IPS-18c (cell line): ENCODE results near the gene XYLB.

ENCODE experiments used
- H3K4me3 ChIP-seq: 2 replicates; pipeline ENCODE4 v1.7.0; 2013; ENCODE audit warnings: low read depth, mild to moderate bottlenecking, low read length, moderate library complexity; ENCODE audit not compliant: insufficient read depth
- H3K9me3 ChIP-seq: one replicate; pipeline ENCODE4 v1.6.1; 2013; ENCODE audit warnings: mild to moderate bottlenecking, low read length, moderate library complexity; ENCODE audit not compliant: control insufficient read depth, insufficient read depth

The XYLB gene

GRCh38 chr3:38374221-38374620 is 27.6 kb downstream of the XYLB start:
- Histone ChIP-seq H3K9me3 (no peaks in the 10 kb centered on the region), H3K4me3 (no peak overlapping the region)

DNA sequence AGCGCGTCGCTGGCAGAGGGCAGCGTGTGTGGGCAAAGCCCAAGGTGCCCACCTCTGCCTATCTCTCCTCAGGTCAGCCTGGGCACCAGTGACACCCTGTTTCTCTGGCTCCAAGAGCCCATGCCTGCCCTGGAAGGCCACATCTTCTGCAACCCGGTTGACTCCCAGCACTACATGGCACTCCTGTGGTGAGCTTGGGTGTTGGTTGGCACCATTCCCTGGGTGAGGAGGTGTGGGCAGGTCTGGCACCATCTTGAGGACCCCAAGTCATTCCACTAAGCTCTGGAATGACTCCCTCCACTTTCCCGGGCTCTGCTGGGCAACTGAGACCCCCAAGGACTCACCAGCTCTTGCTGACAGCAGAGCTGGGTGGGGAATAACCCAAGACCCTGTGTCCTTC is 28.5 kb downstream of the XYLB start:
- no peaks in the 10 kb centered on the region for H3K9me3 ChIP-seq
- no peak overlapping the region for H3K4me3 ChIP-seq

DNA sequence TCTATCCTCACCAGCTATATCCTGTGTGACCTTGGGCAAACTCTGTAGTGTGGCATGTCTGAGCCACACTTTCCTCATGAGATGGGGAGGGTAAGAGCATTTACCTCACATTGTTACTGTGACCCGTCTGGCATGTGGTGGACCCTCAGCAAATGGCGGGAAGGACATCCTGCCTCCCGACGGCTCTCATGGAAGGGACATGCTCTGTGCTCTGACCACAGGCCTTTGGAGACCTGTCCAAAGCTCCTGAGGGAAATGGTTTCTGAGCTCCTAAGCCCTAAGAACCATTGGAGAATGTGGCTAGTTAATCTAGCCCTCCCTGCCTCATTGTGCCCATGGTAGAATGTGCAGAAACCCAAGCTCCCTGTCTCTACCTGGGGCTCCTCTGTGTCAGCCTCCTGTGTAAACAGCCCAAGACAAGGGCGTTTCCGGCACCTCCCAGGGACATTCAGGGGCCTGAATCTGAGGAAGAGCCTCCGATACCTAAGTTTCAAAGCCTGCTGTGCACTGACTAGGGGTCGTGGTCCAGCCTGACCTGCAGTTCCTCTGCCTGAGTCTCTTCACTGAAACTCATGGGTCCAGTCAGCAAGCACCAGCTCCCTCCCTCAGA is 29.0 kb downstream of the XYLB start:
- H3K9me3 ChIP-seq = no peaks in the 10 kb centered on the region
- no peak overlapping the region for H3K4me3 ChIP-seq

GRCh38 chr3:38376098-38376816 is 29.7 kb downstream of the XYLB start:
- Histone ChIP-seq H3K9me3 (no peaks in the 10 kb centered on the region), H3K4me3 (no peak overlapping the region)

DNA sequence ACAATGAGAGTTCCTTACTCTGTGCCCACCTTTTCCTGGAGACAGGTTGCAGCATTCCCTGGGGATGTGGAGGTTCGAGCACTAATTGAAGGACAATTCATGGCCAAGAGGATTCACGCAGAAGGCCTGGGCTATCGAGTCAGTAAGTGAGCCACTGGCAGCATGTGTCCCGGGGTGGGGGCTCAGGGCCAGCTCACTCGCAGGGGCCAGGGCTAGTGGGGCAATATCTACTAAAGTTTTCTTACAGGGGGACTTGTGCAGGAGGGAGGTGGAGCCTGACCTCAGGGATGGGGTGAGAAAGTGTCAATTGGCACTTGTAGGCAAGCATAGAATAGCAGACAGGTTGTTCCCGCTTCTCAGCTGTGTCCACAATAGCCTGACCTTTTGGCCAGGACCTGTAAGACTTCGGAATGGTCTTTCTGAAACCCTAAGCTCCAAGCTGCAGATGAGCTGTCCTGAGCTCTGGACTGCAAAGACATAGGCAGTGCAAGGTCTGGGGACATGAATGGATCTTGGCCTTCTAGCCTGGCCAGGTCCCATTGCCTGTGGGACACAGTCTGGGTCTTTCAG is 32.7 kb downstream of the XYLB start:
- H3K9me3 ChIP-seq = no peaks in the 10 kb centered on the region

GRCh38 chr3:38382506-38383080 is 36.0 kb downstream of the XYLB start:
- peaks cover 2% of the 10 kb centered on the region for H3K9me3 ChIP-seq

More for the DNA sequence above, 32.7 kb downstream of the XYLB start:
- no peak overlapping the region for H3K4me3 ChIP-seq

DNA sequence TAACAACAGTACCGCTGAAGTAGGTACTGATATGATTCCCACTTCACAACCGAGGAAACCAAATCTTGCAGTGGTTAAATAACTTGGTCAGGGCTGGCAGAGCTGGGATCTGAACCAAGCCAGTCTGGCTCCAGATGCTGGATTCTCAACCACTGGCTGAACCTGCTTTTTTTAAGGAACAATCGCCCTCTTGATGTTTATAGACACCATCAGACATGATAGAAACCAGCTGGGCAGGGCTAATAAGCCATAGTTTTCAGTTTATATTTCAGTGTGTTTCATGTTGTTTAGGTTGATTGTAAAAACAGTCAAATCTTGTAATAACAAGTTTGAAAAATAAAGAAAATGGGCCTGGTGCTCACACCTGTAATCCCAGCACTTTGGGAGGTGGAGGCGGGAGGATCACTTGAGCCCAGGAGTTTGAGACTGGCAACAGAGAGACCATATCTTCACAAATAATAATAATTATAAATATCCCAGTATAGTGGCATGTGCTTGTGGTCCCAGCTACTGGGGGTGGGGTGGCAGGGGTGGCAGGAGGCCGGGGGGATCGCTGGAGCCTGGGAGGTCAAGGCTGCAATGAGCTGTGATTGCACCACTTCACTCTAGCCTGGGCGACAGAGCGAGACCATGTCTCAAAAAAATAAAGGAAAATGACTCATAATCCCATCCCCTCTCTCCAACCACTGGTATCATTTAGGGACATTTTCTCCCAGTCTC is 36.7 kb downstream of the XYLB start:
- peaks cover 2% of the 10 kb centered on the region for H3K9me3 ChIP-seq
- no peak overlapping the region for H3K4me3 ChIP-seq

More at GRCh38 chr3:38382506-38383080, 36.0 kb downstream of the XYLB start:
- no peak overlapping the region for H3K4me3 ChIP-seq

GRCh38 chr3:38386992-38387750 is 40.6 kb downstream of the XYLB start:
- peaks cover 2% of the 10 kb centered on the region for H3K9me3 ChIP-seq

DNA sequence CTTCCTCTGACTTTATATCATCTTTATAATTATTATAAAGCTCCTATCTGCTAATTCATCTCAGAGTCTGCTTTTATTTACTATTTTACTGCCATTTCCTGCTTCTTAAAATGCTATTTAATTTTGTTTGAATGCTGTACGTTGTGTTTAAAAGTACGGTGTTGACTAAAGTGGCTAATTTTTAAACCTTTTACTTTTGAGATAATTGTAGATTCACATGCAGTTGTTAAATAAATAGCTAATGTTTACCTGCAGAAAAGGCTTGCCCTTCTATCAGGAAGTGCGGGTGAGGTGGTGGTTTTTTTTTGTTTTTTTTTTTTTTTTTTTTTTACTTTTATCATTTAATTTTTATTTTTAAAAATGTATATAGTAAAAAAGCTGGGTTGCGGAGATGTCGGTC is 41.3 kb downstream of the XYLB start:
- Histone ChIP-seq H3K9me3 (peaks cover 2% of the 10 kb centered on the region), H3K4me3 (no peak overlapping the region)

More at GRCh38 chr3:38386992-38387750, 40.6 kb downstream of the XYLB start:
- no peak overlapping the region for H3K4me3 ChIP-seq

- H3K9me3 ChIP-seq = no peaks in the 10 kb centered on the region
- H3K4me3 ChIP-seq = no peak overlapping the region
Measured at GRCh38 chr3:38392604-38393163, 46.1 kb downstream of the XYLB start.

DNA sequence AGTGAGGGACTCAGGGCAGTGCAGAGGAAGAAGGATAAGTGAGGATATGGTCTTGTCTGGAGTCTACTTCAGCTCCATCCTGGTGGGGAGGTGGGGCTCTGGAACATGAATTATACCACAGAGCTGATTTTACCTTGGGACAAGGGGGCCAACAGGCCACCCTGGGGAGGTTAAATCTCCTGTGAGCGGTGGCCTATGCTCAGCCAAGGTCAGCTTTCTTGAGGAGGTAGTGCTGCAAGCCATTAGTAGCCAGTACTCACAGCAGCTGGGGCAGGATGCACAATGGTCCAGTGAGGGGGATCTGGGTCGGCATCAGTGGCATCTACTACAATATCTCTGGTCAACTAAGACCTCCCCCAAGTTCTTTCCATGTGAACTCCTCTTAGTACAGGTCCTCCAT is 49.7 kb downstream of the XYLB start:
- H3K4me3 ChIP-seq = no peak overlapping the region

DNA sequence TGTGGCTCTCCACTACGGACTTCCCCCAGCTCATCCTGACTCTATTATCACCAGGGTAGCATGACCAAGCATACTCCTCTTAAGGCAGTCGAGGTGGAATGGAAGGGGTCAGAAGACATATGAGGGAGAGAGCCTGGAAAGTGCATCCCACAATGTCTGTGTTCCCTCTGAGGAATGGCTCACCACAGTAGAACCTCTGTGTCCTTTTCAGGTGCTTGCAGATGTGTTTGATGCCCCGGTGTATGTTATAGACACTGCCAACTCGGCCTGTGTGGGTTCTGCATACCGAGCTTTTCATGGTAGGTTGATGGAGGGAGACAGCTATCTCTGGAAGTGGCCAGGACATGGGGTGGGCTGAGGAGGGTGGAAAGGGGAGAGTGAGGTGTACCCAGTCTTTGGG is 50.3 kb downstream of the XYLB start:
- H3K9me3 ChIP-seq = no peaks in the 10 kb centered on the region
- no peak overlapping the region for H3K4me3 ChIP-seq

More for the DNA sequence above, 49.7 kb downstream of the XYLB start:
- H3K9me3 ChIP-seq = no peaks in the 10 kb centered on the region

DNA sequence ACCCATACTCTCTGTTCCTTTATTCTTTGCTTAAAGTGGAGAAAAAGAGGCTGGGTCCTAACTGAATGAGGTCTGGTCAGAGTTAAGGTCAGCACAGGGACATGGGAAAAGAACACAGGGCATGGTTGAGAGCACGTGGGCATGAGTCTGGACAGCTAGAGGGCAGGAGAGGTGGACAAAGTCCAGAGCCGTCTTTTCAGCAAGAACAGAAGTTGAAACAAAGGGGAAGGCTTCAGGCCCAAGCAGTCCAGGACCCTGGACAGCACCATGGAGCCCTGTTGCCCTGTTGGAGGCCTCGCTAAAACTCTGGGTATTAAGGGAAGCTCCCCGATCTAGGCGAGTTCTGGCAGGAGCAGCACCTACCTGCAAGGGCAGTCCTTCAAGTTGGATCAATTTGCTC is 50.7 kb downstream of the XYLB start:
- no peaks in the 10 kb centered on the region for H3K9me3 ChIP-seq
- H3K4me3 ChIP-seq = no peak overlapping the region

DNA sequence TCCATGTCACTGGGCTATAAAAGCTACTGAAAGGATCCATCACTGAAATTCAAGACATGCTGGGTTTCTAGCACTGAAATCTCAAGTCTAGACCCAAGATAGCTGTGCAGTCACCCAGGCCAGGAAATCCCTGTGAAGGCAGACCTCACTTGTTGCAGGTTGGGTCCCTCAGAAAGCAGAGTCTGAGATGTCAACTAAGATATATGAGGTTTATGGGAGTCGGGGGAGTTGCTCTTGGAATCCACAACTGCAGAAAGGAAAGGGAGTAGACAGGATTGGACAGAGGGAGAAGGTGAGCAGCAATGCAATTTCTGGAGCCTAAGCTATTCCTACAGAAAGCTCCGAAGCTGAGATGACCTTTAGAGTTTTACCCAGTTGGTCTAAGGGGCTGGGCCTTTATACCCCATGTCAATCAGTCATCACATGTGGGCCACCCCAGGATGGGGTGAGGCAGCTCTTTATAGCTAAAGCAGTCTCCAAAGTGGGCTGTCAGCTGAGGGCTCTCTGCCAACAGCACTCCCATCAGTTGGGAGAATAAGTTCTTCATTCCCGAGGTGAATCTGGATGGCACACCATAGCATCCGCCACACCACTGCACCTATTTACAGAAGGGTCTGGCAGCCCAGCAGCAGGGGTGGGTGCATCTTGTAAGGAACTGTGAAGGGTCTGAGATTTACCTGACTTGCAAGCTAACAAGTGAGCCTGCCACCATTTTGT is 54.8 kb downstream of the XYLB start:
- peaks cover 7% of the 10 kb centered on the region for H3K9me3 ChIP-seq
- no peak overlapping the region for H3K4me3 ChIP-seq

DNA sequence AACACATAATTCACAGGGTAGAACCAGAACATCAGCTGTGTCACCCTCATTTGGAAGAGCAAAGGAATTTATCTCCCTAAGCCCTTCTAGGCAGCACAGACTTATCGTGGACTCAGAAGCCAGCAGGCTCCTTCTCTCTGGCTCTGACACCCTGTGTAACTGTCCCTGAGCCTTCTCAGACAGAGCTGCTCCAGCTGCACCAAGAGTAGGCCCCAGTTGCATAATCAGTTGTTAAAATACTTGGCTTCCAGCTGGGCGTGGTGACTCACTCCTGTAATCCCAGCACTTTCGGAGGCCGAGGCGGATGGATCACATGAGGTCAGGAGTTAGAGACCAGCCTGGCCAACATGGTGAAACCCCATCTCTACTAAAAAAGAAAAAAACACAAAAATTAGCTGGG is 57.7 kb downstream of the XYLB start:
- no peak overlapping the region for H3K4me3 ChIP-seq
- H3K9me3 ChIP-seq = peaks cover 7% of the 10 kb centered on the region

DNA sequence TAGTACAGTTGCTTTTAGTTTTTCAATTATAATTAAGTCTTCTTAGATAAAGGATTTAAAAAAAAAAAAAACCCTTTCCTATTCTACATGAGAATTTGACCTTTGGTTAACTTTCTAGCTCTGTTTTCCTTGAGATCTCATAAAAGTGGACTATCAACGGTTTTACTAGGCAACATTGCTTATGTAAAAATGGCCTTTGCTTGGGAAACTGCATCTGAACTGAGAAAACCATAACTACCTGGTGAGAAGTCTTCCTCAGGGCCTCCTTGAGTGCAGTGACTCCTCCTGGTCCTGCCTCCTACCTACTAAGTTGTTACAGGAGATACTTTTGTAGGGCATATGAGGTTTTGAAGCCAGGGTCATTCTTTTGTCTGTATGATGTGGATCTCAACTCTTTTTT is 65.0 kb downstream of the XYLB start:
- Histone ChIP-seq H3K4me3 (no peak overlapping the region), H3K9me3 (no peaks in the 10 kb centered on the region)
